Neural cell (in vitro differentiated cells): ENCODE data around the gene CCDC50. TPM values are rescaled to one million over a fixed set of nuclear protein-coding genes. Genes with fewer than 3 reads are reported as not detected.

Source experiments
- H2AFZ ChIP-seq: fragments of 200-600, 300-800 bp; sonication (generic), shearing (Covaris generic); 2 replicates; pipeline ENCODE4 v1.6.0; 2014; ENCODE audit warnings: low read depth, mild to moderate bottlenecking, antibody characterized with exemption, low read length, moderate library complexity
- H3F3A ChIP-seq: fragments of 200-600 bp; shearing (Covaris generic); 2 replicates; pipeline ENCODE4 v1.6.1; 2016; ENCODE audit warnings: mild to moderate bottlenecking, moderate library complexity, mixed read lengths, antibody characterized with exemption, low read length; ENCODE audit not compliant: insufficient read depth, poor library complexity, severe bottlenecking
- H3K27ac ChIP-seq: fragments of 200-600, 300-800 bp; sonication (generic), shearing (Covaris generic); 2 replicates; pipeline ENCODE4 v1.5.1; 2014; ENCODE audit warnings: mild to moderate bottlenecking, low read length, moderate library complexity
- H3K27me3 ChIP-seq: fragments of 300-800, 200-600 bp; sonication (generic), shearing (Covaris generic); 2 replicates; pipeline ENCODE4 v1.6.0; 2014; ENCODE audit warnings: mild to moderate bottlenecking, low read depth, low read length, moderate library complexity; ENCODE audit not compliant: insufficient read depth
- H3K36me3 ChIP-seq: fragments of 300-800, 200-600 bp; sonication (generic), shearing (Covaris generic); 2 replicates; pipeline ENCODE4 v1.5.1; 2014; ENCODE audit warnings: mild to moderate bottlenecking, antibody characterized with exemption, low read length, moderate library complexity; ENCODE audit not compliant: insufficient read depth
- H3K4me2 ChIP-seq: fragments of 300-800, 200-600 bp; sonication (generic), shearing (Covaris generic); 2 replicates; pipeline ENCODE4 v1.6.0; 2014; ENCODE audit warnings: mild to moderate bottlenecking, low read length
- H3K4me3 ChIP-seq: fragments of 300-800, 200-600 bp; sonication (generic), shearing (Covaris generic); 2 replicates; pipeline ENCODE4 v1.5.1; 2014; ENCODE audit warnings: mild to moderate bottlenecking, low read length, moderate library complexity
- H3K79me2 ChIP-seq: fragments of 200-600 bp; shearing (Covaris generic); replicated peaks from 2 replicates; pipeline ENCODE4 v1.6.0; 2014; ENCODE audit warnings: mild to moderate bottlenecking, low read length, moderate library complexity; ENCODE audit not compliant: insufficient read depth
- H3K9ac ChIP-seq: fragments of 300-800, 200-600 bp; sonication (generic), shearing (Covaris generic); 2 replicates; pipeline ENCODE4 v1.6.1; 2016; ENCODE audit warnings: mild to moderate bottlenecking, low read length, mixed read lengths
- H3K9me2 ChIP-seq: fragments of 200-600 bp; shearing (Covaris generic); 2 replicates; pipeline ENCODE4 v1.6.1; 2016; ENCODE audit warnings: mild to moderate bottlenecking, low read length, mixed read lengths; ENCODE audit not compliant: insufficient read depth
- H3K9me3 ChIP-seq: fragments of 200-600, 300-800 bp; sonication (generic), shearing (Covaris generic); 2 replicates; pipeline ENCODE4 v1.6.1; 2016; ENCODE audit warnings: mild to moderate bottlenecking, mixed run types, low read length, moderate library complexity, mixed read lengths
- H4K20me1 ChIP-seq: fragments of 200-600 bp; shearing (Covaris generic); 2 replicates; pipeline ENCODE4 v1.6.1; 2016; ENCODE audit warnings: mild to moderate bottlenecking, mixed run types; ENCODE audit not compliant: insufficient read depth
- EP300 ChIP-seq: fragments of 450-650 bp; conservative IDR thresholded peaks from 2 replicates; pipeline ENCODE4 v1.6.1; 2014; ENCODE audit warnings: antibody characterized with exemption, mild to moderate bottlenecking, moderate library complexity; ENCODE audit not compliant: poor library complexity, severe bottlenecking
- EZH2 ChIP-seq: fragments of 200-600, 300-800 bp; shearing (Covaris generic), sonication (generic); IDR thresholded peaks from 2 replicates; pipeline ENCODE4 v1.6.1; 2014; ENCODE audit warnings: antibody characterized with exemption, low read length, borderline replicate concordance, mild to moderate bottlenecking; ENCODE audit not compliant: insufficient read depth, poor library complexity, severe bottlenecking
- POLR2AphosphoS5 ChIP-seq: IDR thresholded peaks from 2 replicates; pipeline ENCODE4 v1.6.1; 2012
- RAD21 ChIP-seq: fragments of 450-650 bp; conservative IDR thresholded peaks from 2 replicates; pipeline ENCODE4 v1.6.1; 2014; ENCODE audit warnings: antibody characterized with exemption, mild to moderate bottlenecking, moderate library complexity
- SMC3 ChIP-seq: fragments of 450-650 bp; conservative IDR thresholded peaks from 2 replicates; pipeline ENCODE4 v1.6.1; 2014; ENCODE audit warnings: antibody characterized with exemption, mild to moderate bottlenecking, moderate library complexity; ENCODE audit not compliant: poor library complexity
- TAF1 ChIP-seq: IDR thresholded peaks from 2 replicates; pipeline ENCODE4 v1.6.1; 2012; ENCODE audit warnings: low read depth
- polyA plus RNA-seq: library from polyadenylated mRNA; depleted of rRNA; stranded (reverse); fragments of >200 nt; gene quantifications from 2 replicates; pipeline ENCODE4 v1.2.3, GENCODE V29; 2014
- TF ChIP-seq, protein P1 (sequence below): IDR thresholded peaks from 2 replicates; pipeline ENCODE4 v1.6.1; 2012; ENCODE audit warnings: borderline replicate concordance
- TF ChIP-seq, protein P2 (sequence below): fragments of 450-650 bp; IDR thresholded peaks from 2 replicates; pipeline ENCODE4 v1.5.1; 2014; ENCODE audit warnings: antibody characterized with exemption, mild to moderate bottlenecking, moderate library complexity; ENCODE audit not compliant: poor library complexity, severe bottlenecking

The CCDC50 gene
- polyA plus RNA-seq, 1 donor from 2014 or later: 58.2 TPM

DNA sequence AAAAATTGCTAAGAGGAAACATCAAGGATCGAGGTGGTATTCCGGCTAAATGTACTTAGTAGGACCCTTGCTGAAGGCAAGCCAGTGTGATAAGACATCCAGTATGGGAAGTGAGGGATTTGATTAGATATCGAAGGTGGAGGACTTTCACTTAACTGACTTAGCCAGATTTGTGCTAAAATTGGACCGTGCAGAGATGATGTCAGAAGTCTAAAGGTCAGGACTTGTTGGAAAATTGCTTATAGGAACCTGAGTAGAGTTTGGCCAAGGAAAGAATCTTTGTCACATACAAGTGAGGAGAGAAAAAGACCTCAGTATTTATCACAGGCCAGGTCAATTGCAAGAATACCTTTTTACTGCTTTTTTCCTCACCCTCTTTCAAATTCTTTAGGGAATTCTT is 100.9 kb downstream of the CCDC50 start:
- Histone ChIP-seq H3F3A (no peaks in the 10 kb centered on the region), H2AFZ (no peak overlapping the region), H3K27me3 (no peaks in the 10 kb centered on the region), H3K9me2 (no peaks in the 10 kb centered on the region), H3K27ac (no peak overlapping the region), H3K4me3 (no peak overlapping the region), H3K79me2 (no peaks in the 10 kb centered on the region), H3K4me2 (no peak overlapping the region), H3K9ac (no peak overlapping the region), H4K20me1 (no peaks in the 10 kb centered on the region), H3K9me3 (no peaks in the 10 kb centered on the region), H3K36me3 (no peaks in the 10 kb centered on the region)
- no peak for TF ChIP-seq SMC3
- no peak for TF ChIP-seq EZH2
- TF ChIP-seq, protein P1, sequence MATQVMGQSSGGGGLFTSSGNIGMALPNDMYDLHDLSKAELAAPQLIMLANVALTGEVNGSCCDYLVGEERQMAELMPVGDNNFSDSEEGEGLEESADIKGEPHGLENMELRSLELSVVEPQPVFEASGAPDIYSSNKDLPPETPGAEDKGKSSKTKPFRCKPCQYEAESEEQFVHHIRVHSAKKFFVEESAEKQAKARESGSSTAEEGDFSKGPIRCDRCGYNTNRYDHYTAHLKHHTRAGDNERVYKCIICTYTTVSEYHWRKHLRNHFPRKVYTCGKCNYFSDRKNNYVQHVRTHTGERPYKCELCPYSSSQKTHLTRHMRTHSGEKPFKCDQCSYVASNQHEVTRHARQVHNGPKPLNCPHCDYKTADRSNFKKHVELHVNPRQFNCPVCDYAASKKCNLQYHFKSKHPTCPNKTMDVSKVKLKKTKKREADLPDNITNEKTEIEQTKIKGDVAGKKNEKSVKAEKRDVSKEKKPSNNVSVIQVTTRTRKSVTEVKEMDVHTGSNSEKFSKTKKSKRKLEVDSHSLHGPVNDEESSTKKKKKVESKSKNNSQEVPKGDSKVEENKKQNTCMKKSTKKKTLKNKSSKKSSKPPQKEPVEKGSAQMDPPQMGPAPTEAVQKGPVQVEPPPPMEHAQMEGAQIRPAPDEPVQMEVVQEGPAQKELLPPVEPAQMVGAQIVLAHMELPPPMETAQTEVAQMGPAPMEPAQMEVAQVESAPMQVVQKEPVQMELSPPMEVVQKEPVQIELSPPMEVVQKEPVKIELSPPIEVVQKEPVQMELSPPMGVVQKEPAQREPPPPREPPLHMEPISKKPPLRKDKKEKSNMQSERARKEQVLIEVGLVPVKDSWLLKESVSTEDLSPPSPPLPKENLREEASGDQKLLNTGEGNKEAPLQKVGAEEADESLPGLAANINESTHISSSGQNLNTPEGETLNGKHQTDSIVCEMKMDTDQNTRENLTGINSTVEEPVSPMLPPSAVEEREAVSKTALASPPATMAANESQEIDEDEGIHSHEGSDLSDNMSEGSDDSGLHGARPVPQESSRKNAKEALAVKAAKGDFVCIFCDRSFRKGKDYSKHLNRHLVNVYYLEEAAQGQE: no peak
- no peak for TF ChIP-seq RAD21
- TF ChIP-seq, protein P2, sequence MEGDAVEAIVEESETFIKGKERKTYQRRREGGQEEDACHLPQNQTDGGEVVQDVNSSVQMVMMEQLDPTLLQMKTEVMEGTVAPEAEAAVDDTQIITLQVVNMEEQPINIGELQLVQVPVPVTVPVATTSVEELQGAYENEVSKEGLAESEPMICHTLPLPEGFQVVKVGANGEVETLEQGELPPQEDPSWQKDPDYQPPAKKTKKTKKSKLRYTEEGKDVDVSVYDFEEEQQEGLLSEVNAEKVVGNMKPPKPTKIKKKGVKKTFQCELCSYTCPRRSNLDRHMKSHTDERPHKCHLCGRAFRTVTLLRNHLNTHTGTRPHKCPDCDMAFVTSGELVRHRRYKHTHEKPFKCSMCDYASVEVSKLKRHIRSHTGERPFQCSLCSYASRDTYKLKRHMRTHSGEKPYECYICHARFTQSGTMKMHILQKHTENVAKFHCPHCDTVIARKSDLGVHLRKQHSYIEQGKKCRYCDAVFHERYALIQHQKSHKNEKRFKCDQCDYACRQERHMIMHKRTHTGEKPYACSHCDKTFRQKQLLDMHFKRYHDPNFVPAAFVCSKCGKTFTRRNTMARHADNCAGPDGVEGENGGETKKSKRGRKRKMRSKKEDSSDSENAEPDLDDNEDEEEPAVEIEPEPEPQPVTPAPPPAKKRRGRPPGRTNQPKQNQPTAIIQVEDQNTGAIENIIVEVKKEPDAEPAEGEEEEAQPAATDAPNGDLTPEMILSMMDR: no peak
- TF ChIP-seq TAF1: no peak
- no peak for TF ChIP-seq EP300

DNA sequence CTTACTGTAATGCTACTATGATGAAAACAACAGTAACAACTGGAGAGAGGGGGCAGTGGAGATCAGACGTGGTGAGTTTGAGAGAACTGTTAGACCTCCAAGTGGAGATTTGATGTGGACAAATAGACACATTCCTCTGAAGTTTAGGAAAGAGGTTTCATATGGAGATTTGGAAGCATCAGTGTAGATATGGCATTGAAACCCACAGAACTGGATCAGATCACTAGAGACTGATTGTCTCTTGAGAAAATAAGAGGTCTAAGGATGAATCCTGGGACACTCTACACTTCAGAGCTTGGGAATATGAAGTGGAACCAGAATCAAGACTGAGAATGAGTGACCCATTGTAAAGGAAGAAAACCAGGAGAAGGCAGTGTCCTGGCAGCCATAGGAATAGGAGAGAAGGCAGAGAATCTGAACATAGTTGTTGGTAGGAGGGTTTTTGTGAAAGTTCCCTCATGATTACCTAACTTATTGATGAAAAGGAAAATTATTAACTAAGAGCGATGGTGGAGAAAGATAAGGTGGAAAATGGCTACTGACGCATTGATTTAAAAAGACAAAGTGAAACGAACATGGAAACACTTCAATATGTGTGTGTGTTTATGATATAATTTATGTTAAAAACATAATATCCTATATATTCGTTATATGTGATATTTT is 102.1 kb downstream of the CCDC50 start:
- Histone ChIP-seq H3K27ac (no peak overlapping the region), H3K79me2 (no peaks in the 10 kb centered on the region), H3K9ac (no peak overlapping the region), H4K20me1 (no peaks in the 10 kb centered on the region), H3K9me2 (no peaks in the 10 kb centered on the region), H3K9me3 (no peaks in the 10 kb centered on the region), H3K4me2 (no peak overlapping the region), H3F3A (no peaks in the 10 kb centered on the region), H2AFZ (no peak overlapping the region), H3K27me3 (no peaks in the 10 kb centered on the region), H3K36me3 (no peaks in the 10 kb centered on the region), H3K4me3 (no peak overlapping the region)
- no peak for TF ChIP-seq POLR2AphosphoS5
- TF ChIP-seq, protein P1: no peak
- no peak for TF ChIP-seq EP300
